Uterus (tissue), 2 donors: Measurements from ENCODE around the gene BTG4.

Experiments used
- CTCF ChIP-seq, 4 experiments: fragments of 200-600 bp in 2 of 4; fragments of 450-650 bp in 2 of 4; sonication (generic) in 2 of 4; IDR thresholded peaks; one replicate each; pipeline ENCODE4 v1.5.1; 2016 to 2019; ENCODE audit warnings: antibody characterized with exemption in 4 of 4, mild to moderate bottlenecking in 2 of 4, moderate library complexity in 1 of 4
- POLR2A ChIP-seq, 2 donors: fragments of 450-650 bp; IDR thresholded peaks; one replicate each; pipeline ENCODE4 v1.6.1; 2016; ENCODE audit warnings: antibody characterized with exemption in 2 of 2, mild to moderate bottlenecking in 1 of 2, moderate library complexity in 1 of 2

- TF ChIP-seq POLR2A (IDR thresholded peaks at IDR 0.05): no peak
- TF ChIP-seq CTCF (IDR thresholded peaks at IDR 0.05): no peak
Measured at GRCh38 chr11:111555255-111555654, 43.1 kb upstream of the BTG4 start.
